Hepatocyte (in vitro differentiated cells): ENCODE data around the gene ELL2. TPM values are rescaled to one million over a fixed set of nuclear protein-coding genes. Genes with fewer than 3 reads are reported as not detected.
A peak's percentile ranks its signal among the peaks of the same experiment; 100 is the strongest.

Source experiments
- DNase-seq: peaks from one replicate; pipeline ENCODE4 v3.0.0-alpha.2; 2016; ENCODE audit warnings: low spot score
- H2AFZ ChIP-seq: fragments of 200-600 bp; sonication (generic); 2 replicates; pipeline ENCODE4 v1.6.0; 2016; ENCODE audit warnings: antibody characterized with exemption, mild to moderate bottlenecking
- H3K27ac ChIP-seq: fragments of 200-600 bp; sonication (generic); 2 replicates; pipeline ENCODE4 v1.5.1; 2016; ENCODE audit warnings: mild to moderate bottlenecking
- H3K27me3 ChIP-seq: fragments of 200-600 bp; sonication (generic); 2 replicates; pipeline ENCODE4 v1.6.1; 2016
- H3K36me3 ChIP-seq: fragments of 200-600 bp; sonication (generic); replicated peaks from 2 replicates; pipeline ENCODE4 v1.5.1; 2016; ENCODE audit warnings: low read depth; ENCODE audit not compliant: insufficient read depth
- H3K4me1 ChIP-seq: fragments of 200-600 bp; sonication (generic); 2 replicates; pipeline ENCODE4 v1.5.1; 2016; ENCODE audit warnings: mild to moderate bottlenecking, moderate library complexity; ENCODE audit not compliant: insufficient read depth
- H3K4me2 ChIP-seq: fragments of 200-600 bp; sonication (generic); 2 replicates; pipeline ENCODE4 v1.6.0; 2016
- H3K4me3 ChIP-seq: fragments of 200-600 bp; sonication (generic); 2 replicates; pipeline ENCODE4 v1.5.1; 2016; ENCODE audit warnings: mild to moderate bottlenecking
- H3K79me2 ChIP-seq: fragments of 200-600 bp; sonication (generic); 2 replicates; pipeline ENCODE4 v1.6.0; 2017; ENCODE audit warnings: mild to moderate bottlenecking
- H3K9me2 ChIP-seq: fragments of 200-600 bp; sonication (generic); replicated peaks from 2 replicates; pipeline ENCODE4 v1.6.0; 2017; ENCODE audit warnings: mild to moderate bottlenecking; ENCODE audit not compliant: insufficient read depth
- H3K9me3 ChIP-seq: fragments of 200-600 bp; sonication (generic); 2 replicates; pipeline ENCODE4 v1.5.1; 2016; ENCODE audit warnings: low read depth, mild to moderate bottlenecking
- H4K20me1 ChIP-seq: fragments of 200-600 bp; sonication (generic); 2 replicates; pipeline ENCODE4 v1.6.0; 2016; ENCODE audit warnings: mild to moderate bottlenecking; ENCODE audit not compliant: insufficient read depth, poor library complexity, severe bottlenecking
- EZH2 ChIP-seq: fragments of 200-600 bp; sonication (generic); IDR thresholded peaks from 2 replicates; pipeline ENCODE4 v1.6.1; 2016; ENCODE audit warnings: antibody characterized with exemption, mild to moderate bottlenecking, borderline replicate concordance
- EZH2phosphoT487 ChIP-seq: fragments of 200-600 bp; sonication (generic); IDR thresholded peaks from one replicate; pipeline ENCODE4 v1.6.1; 2018; ENCODE audit warnings: antibody characterized with exemption, mild to moderate bottlenecking, low read depth, moderate library complexity; ENCODE audit not compliant: unreplicated experiment, severe bottlenecking
- WGBS: methylation state at CpG from one replicate; pipeline ENCODE4 v1.1.6; 2016; ENCODE audit warnings: low lambda C conversion rate; ENCODE audit errors: missing lambda C conversion rate; 5-methylcytosine and 5-hydroxymethylcytosine counted together
- polyA plus RNA-seq: library from polyadenylated mRNA; unstranded; fragments of >200 nt; fragmentation: Nextera tagmentation; extraction: Ambion mirVana; gene quantifications from 2 replicates; pipeline ENCODE4 v1.2.1, GENCODE V29; 2016
- total RNA-seq: library from RNA; depleted of rRNA; stranded (reverse); fragments of >200 nt; gene quantifications from 2 replicates; pipeline ENCODE4 v1.2.3, GENCODE V29; 2014
- TF ChIP-seq, protein P1 (sequence below): fragments of 200-600 bp; sonication (generic); IDR thresholded peaks from 2 replicates; pipeline ENCODE4 v1.5.1; 2016; ENCODE audit warnings: antibody characterized with exemption, mild to moderate bottlenecking; ENCODE audit not compliant: poor library complexity

The ELL2 gene
- total RNA-seq (51.1 and 56.0 TPM in 2 replicates), polyA plus RNA-seq (31.9 and 34.6 TPM in 2 replicates)

GRCh38 chr5:95961617-95962474 lies at the start of gene ELL2:
Gene ELL2 (minus strand): TSS chr5:95961851. CDS start chr5:95961721, 130 bp downstream.
- no peaks in the 10 kb centered on the region for H3K27me3 ChIP-seq
- H3K9me2 ChIP-seq, result no peaks in the 10 kb centered on the region
- no peaks in the 10 kb centered on the region for H3K36me3 ChIP-seq
- DNase-seq, result peak; percentile 99
- peak within 1 kb of the TSS; percentile 97 for H3K27ac ChIP-seq
- peaks cover 2% of the 10 kb centered on the region for H3K4me1 ChIP-seq
- no peaks in the 10 kb centered on the region for H3K9me3 ChIP-seq
- 3% methylated on average over 57 of the region's 63 CpGs for WGBS
- H2AFZ ChIP-seq, result peak within 1 kb of the TSS; percentile 45
- peak within 1 kb of the TSS; percentile 80 for H3K4me3 ChIP-seq
- H4K20me1 ChIP-seq, result peaks cover 41% of the 10 kb centered on the region
- H3K4me2 ChIP-seq, result peak within 1 kb of the TSS; percentile 83
- H3K79me2 ChIP-seq, result peaks cover 43% of the 10 kb centered on the region
- no peak for TF ChIP-seq EZH2
- TF ChIP-seq, protein P1, sequence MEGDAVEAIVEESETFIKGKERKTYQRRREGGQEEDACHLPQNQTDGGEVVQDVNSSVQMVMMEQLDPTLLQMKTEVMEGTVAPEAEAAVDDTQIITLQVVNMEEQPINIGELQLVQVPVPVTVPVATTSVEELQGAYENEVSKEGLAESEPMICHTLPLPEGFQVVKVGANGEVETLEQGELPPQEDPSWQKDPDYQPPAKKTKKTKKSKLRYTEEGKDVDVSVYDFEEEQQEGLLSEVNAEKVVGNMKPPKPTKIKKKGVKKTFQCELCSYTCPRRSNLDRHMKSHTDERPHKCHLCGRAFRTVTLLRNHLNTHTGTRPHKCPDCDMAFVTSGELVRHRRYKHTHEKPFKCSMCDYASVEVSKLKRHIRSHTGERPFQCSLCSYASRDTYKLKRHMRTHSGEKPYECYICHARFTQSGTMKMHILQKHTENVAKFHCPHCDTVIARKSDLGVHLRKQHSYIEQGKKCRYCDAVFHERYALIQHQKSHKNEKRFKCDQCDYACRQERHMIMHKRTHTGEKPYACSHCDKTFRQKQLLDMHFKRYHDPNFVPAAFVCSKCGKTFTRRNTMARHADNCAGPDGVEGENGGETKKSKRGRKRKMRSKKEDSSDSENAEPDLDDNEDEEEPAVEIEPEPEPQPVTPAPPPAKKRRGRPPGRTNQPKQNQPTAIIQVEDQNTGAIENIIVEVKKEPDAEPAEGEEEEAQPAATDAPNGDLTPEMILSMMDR, result no peak
- TF ChIP-seq EZH2phosphoT487, result no peak

- no peaks in the 10 kb centered on the region for H3K27me3 ChIP-seq
- no peak for DNase-seq
- no peaks in the 10 kb centered on the region for H3K9me3 ChIP-seq
- H4K20me1 ChIP-seq, result no peaks in the 10 kb centered on the region
- H2AFZ ChIP-seq, result no peak overlapping the region
- H3K4me2 ChIP-seq, result no peak overlapping the region
- 94% methylated on average over 3 of the region's 3 CpGs for WGBS
- TF ChIP-seq, protein P1, result no peak
- TF ChIP-seq EZH2phosphoT487 (no peak), EZH2 (no peak)
- no peaks in the 10 kb centered on the region for H3K36me3 ChIP-seq
- no peaks in the 10 kb centered on the region for H3K9me2 ChIP-seq
- H3K27ac ChIP-seq, result no peak overlapping the region
- no peaks in the 10 kb centered on the region for H3K4me1 ChIP-seq
- no peaks in the 10 kb centered on the region for H3K79me2 ChIP-seq
- H3K4me3 ChIP-seq, result no peak overlapping the region
These were observed 47.5 kb upstream of the ELL2 start for GRCh38 chr5:96008987-96009647.

- Histone ChIP-seq H3K4me2 (no peak overlapping the region), H3K79me2 (no peaks in the 10 kb centered on the region), H4K20me1 (no peaks in the 10 kb centered on the region), H3K27ac (no peak overlapping the region), H3K36me3 (no peaks in the 10 kb centered on the region), H3K27me3 (no peaks in the 10 kb centered on the region), H3K9me2 (no peaks in the 10 kb centered on the region), H2AFZ (no peak overlapping the region), H3K4me3 (no peak overlapping the region), H3K4me1 (no peaks in the 10 kb centered on the region), H3K9me3 (no peaks in the 10 kb centered on the region)
- TF ChIP-seq EZH2phosphoT487 (no peak), EZH2 (no peak)
- TF ChIP-seq, protein P1, result no peak
- WGBS, result 91% methylated on average over 1 of the region's 1 CpG
- DNase-seq, result no peak
These were observed 46.8 kb upstream of the ELL2 start for GRCh38 chr5:96008487-96008886.
